ENCODE data around the gene MRM2. TPM values are rescaled to one million over a fixed set of nuclear protein-coding genes. Genes with fewer than 3 reads are reported as not detected.

Gene MRM2
- total RNA-seq, 1 experiment from 2014 or later: 38.9 TPM

- Mint-ChIP-seq H3K27ac (no peak overlapping the region), H3K4me3 (no peak overlapping the region), H3K36me3 (peaks cover 34% of the 10 kb centered on the region), H3K27me3 (ENCODE audit: low read depth) (no peaks in the 10 kb centered on the region), H3K4me1 (no peaks in the 10 kb centered on the region), H3K9me3 (peaks cover 14% of the 10 kb centered on the region; the same call in 1 of the 2 replicates)
- CTCF ChIA-PET: no interaction called here
- POLR2A ChIA-PET: no interaction called here
- TF ChIP-seq SOX15 (CRISPR knock-in tag; IDR thresholded peaks at IDR 0.05) (no peak), NFATC4 (CRISPR knock-in tag; IDR thresholded peaks at IDR 0.05) (no peak)
- no peak for DNase-seq (ENCODE audit: low spot score)
- ATAC-seq: no peak
Observed at GRCh38 chr7:2198206-2198605, 43.8 kb downstream of the MRM2 start.

- peaks cover 34% of the 10 kb centered on the region for H3K36me3 Mint-ChIP-seq
- H3K27me3 Mint-ChIP-seq (ENCODE audit: low read depth): no peaks in the 10 kb centered on the region
- no peaks in the 10 kb centered on the region for H3K4me1 Mint-ChIP-seq
- H3K9me3 Mint-ChIP-seq: peaks cover 14% of the 10 kb centered on the region; the same call in 1 of the 2 replicates
- no peak for DNase-seq (ENCODE audit: low spot score)
- POLR2A ChIA-PET: no interaction called here
- H3K4me3 Mint-ChIP-seq: no peak overlapping the region
- ATAC-seq: no peak
- peak overlapping the region; percentile 53 for H3K27ac Mint-ChIP-seq
- CTCF ChIA-PET: no interaction called here
- no peak for TF ChIP-seq STAT6 (CRISPR knock-in tag; conservative IDR thresholded peaks at IDR 0.05; ENCODE audit: low read depth)
- no peak for TF ChIP-seq ESRRA (CRISPR knock-in tag; IDR thresholded peaks at IDR 0.05; ENCODE audit: borderline replicate concordance)
- TF ChIP-seq CBFB (CRISPR knock-in tag; IDR thresholded peaks at IDR 0.05; ENCODE audit: low read depth): no peak
- no peak for TF ChIP-seq ARID4B (CRISPR knock-in tag; IDR thresholded peaks at IDR 0.05; ENCODE audit: borderline replicate concordance)
- TF ChIP-seq KAT7 (CRISPR knock-in tag; IDR thresholded peaks at IDR 0.05; ENCODE audit: borderline replicate concordance): no peak
- no peak for TF ChIP-seq MLX (CRISPR knock-in tag; IDR thresholded peaks at IDR 0.05)
- TF ChIP-seq ZSCAN18 (CRISPR knock-in tag; IDR thresholded peaks at IDR 0.05): no peak
- no peak for TF ChIP-seq TCF7 (CRISPR knock-in tag; IDR thresholded peaks at IDR 0.05; ENCODE audit: low read depth)
- TF ChIP-seq ATF2 (CRISPR knock-in tag; IDR thresholded peaks at IDR 0.05; ENCODE audit: borderline replicate concordance, low read depth): no peak
- TF ChIP-seq ZNF232 (CRISPR knock-in tag; IDR thresholded peaks at IDR 0.05): no peak
- TF ChIP-seq GRHL2 (CRISPR knock-in tag; IDR thresholded peaks at IDR 0.05; ENCODE audit: insufficient replicate concordance, severe bottlenecking): no peak
- no peak for TF ChIP-seq SP1 (CRISPR knock-in tag; conservative IDR thresholded peaks at IDR 0.05)
- no peak for TF ChIP-seq GTF2I (CRISPR knock-in tag; conservative IDR thresholded peaks at IDR 0.05)
- TF ChIP-seq ATF6 (CRISPR knock-in tag; IDR thresholded peaks at IDR 0.05): no peak
- TF ChIP-seq GABPB1 (CRISPR knock-in tag; IDR thresholded peaks at IDR 0.05): no peak
- no peak for TF ChIP-seq NR1H2 (CRISPR knock-in tag; IDR thresholded peaks at IDR 0.05)
- TF ChIP-seq TEAD4 (CRISPR knock-in tag; IDR thresholded peaks at IDR 0.05): no peak
- no peak for TF ChIP-seq E2F4 (CRISPR knock-in tag; IDR thresholded peaks at IDR 0.05; ENCODE audit: borderline replicate concordance, low read depth)
- no peak for TF ChIP-seq ZNF219 (CRISPR knock-in tag; IDR thresholded peaks at IDR 0.05; ENCODE audit: borderline replicate concordance)
Observed at GRCh38 chr7:2197436-2198155, 44.4 kb downstream of the MRM2 start.

Data from WTC11 (cell line).